Activated T-cell treated with anti-CD3 and anti-CD28 coated beads, Interleukin-2, amount 50 U/mL, for 1 hour (primary cell): ENCODE data around the gene LEMD2.

Source experiments
- DNase-seq: peaks from one replicate; pipeline ENCODE4 v3.0.0-alpha.2; 2020

The LEMD2 gene

GRCh38 chr6:33732817-33733708, 55.9 kb downstream of the LEMD2 start:
- no peak for DNase-seq

GRCh38 chr6:33732385-33732784, 56.5 kb downstream of the LEMD2 start:
- no peak for DNase-seq

GRCh38 chr6:33731751-33732282, 57.1 kb downstream of the LEMD2 start:
- DNase-seq = no peak

GRCh38 chr6:33731035-33731434, 57.9 kb downstream of the LEMD2 start:
- DNase-seq = no peak

GRCh38 chr6:33730611-33731010, 58.3 kb downstream of the LEMD2 start:
- no peak for DNase-seq

GRCh38 chr6:33729059-33729458, 59.9 kb downstream of the LEMD2 start:
- no peak for DNase-seq

GRCh38 chr6:33728438-33728837, 60.5 kb downstream of the LEMD2 start:
- DNase-seq = no peak

GRCh38 chr6:33727932-33728331, 61.0 kb downstream of the LEMD2 start:
- DNase-seq = no peak

- DNase-seq = no peak
Observed at GRCh38 chr6:33727126-33727525, 61.8 kb downstream of the LEMD2 start.

- DNase-seq = no peak
Observed at GRCh38 chr6:33726696-33727095, 62.2 kb downstream of the LEMD2 start.

GRCh38 chr6:33725891-33726673, 62.8 kb downstream of the LEMD2 start:
- no peak for DNase-seq

GRCh38 chr6:33725222-33725621, 63.7 kb downstream of the LEMD2 start:
- DNase-seq = no peak

GRCh38 chr6:33724102-33725023, 64.6 kb downstream of the LEMD2 start:
- no peak for DNase-seq

GRCh38 chr6:33723371-33724085, 65.4 kb downstream of the LEMD2 start:
- no peak for DNase-seq

- DNase-seq = no peak
Observed at GRCh38 chr6:33722103-33722623, 66.8 kb downstream of the LEMD2 start.

GRCh38 chr6:33721508-33721907, 67.4 kb downstream of the LEMD2 start:
- no peak for DNase-seq
